Muscle layer of duodenum (tissue), 2 donors: ENCODE measurements around the gene ABTB2.
"Not testable (repeated sequence)": the region's sequence is repeated elsewhere in the genome, so short reads cannot be mapped to it uniquely, and the experiment has no call there.

ENCODE experiments used
- H3K27ac ChIP-seq: one replicate; pipeline ENCODE4 v1.7.0; 2013; ENCODE audit warnings: mild to moderate bottlenecking, low read length
- H3K27me3 ChIP-seq: one replicate; pipeline ENCODE4 v1.7.0; 2013; ENCODE audit warnings: low read depth, mild to moderate bottlenecking, control low read depth, low read length
- H3K36me3 ChIP-seq, 2 donors: one replicate each; pipeline ENCODE4 v1.7.0; 2013; ENCODE audit warnings: low read length in 2 of 2, control low read depth in 1 of 2, mild to moderate bottlenecking in 1 of 2; ENCODE audit not compliant: insufficient read depth in 2 of 2, control insufficient read depth in 1 of 2
- H3K4me1 ChIP-seq, 2 donors: one replicate each; pipeline ENCODE4 v1.7.0; 2013; ENCODE audit warnings: low read length in 2 of 2, mild to moderate bottlenecking in 2 of 2, control low read depth in 1 of 2, moderate library complexity in 1 of 2; ENCODE audit not compliant: insufficient read depth in 2 of 2, control insufficient read depth in 1 of 2
- H3K4me3 ChIP-seq, 2 donors: one replicate each; pipeline ENCODE4 v1.7.0; 2013; ENCODE audit warnings: low read length in 2 of 2, low read depth in 1 of 2, mild to moderate bottlenecking in 1 of 2
- H3K9me3 ChIP-seq, 2 donors: one replicate each; pipeline ENCODE4 v1.7.0; 2013; ENCODE audit warnings: low read length in 2 of 2, control low read depth in 1 of 2, mild to moderate bottlenecking in 1 of 2; ENCODE audit not compliant: control insufficient read depth in 1 of 2
- donor health status: healthy.

ABTB2 gene

GRCh38 chr11:34189191-34189590, 168.6 kb downstream of the ABTB2 start:
- H3K4me3 ChIP-seq: no peak overlapping the region
- H3K4me1 ChIP-seq: peaks cover 0 to 26% of the 10 kb centered on the region in 2 donors
- H3K36me3 ChIP-seq: no peaks in the 10 kb centered on the region
- H3K27me3 ChIP-seq: no peaks in the 10 kb centered on the region
- H3K9me3 ChIP-seq: no peaks in the 10 kb centered on the region
- no peak overlapping the region for H3K27ac ChIP-seq

- Histone ChIP-seq H3K36me3 (no peaks in the 10 kb centered on the region), H3K27ac (no peak overlapping the region), H3K27me3 (no peaks in the 10 kb centered on the region), H3K4me3 (no peak overlapping the region), H3K4me1 (peaks cover 0 to 31% of the 10 kb centered on the region in 2 donors), H3K9me3 (no peaks in the 10 kb centered on the region)
Observed at GRCh38 chr11:34188181-34188580, 169.6 kb downstream of the ABTB2 start.

GRCh38 chr11:34185926-34186841, 171.6 kb downstream of the ABTB2 start:
- Histone ChIP-seq H3K9me3 (no peaks in the 10 kb centered on the region), H3K4me3 (no peak overlapping the region), H3K4me1 (peaks cover 0 to 19% of the 10 kb centered on the region in 2 donors), H3K27ac (no peak overlapping the region), H3K36me3 (no peaks in the 10 kb centered on the region), H3K27me3 (no peaks in the 10 kb centered on the region)

- no peaks in the 10 kb centered on the region for H3K9me3 ChIP-seq
- H3K27ac ChIP-seq: no peak overlapping the region
- H3K4me1 ChIP-seq: peaks cover 0 to 19% of the 10 kb centered on the region in 2 donors
- no peaks in the 10 kb centered on the region for H3K36me3 ChIP-seq
- no peak overlapping the region for H3K4me3 ChIP-seq
- no peaks in the 10 kb centered on the region for H3K27me3 ChIP-seq
Observed at GRCh38 chr11:34184505-34185015, 173.2 kb downstream of the ABTB2 start.

GRCh38 chr11:34183848-34184391, 173.9 kb downstream of the ABTB2 start:
- Histone ChIP-seq H3K27ac (no peak overlapping the region), H3K4me3 (no peak overlapping the region), H3K9me3 (no peaks in the 10 kb centered on the region), H3K4me1 (peaks cover 0 to 19% of the 10 kb centered on the region in 2 donors), H3K36me3 (no peaks in the 10 kb centered on the region), H3K27me3 (no peaks in the 10 kb centered on the region)

GRCh38 chr11:34182921-34183685, 174.7 kb downstream of the ABTB2 start:
- Histone ChIP-seq H3K4me3 (no peak overlapping the region), H3K9me3 (no peaks in the 10 kb centered on the region), H3K4me1 (peaks cover 0 to 19% of the 10 kb centered on the region in 2 donors)

GRCh38 chr11:34182425-34182824, 175.4 kb downstream of the ABTB2 start:
- Histone ChIP-seq H3K4me3 (no peak overlapping the region), H3K36me3 (no peaks in the 10 kb centered on the region), H3K9me3 (no peaks in the 10 kb centered on the region), H3K27ac (no peak overlapping the region), H3K4me1 (peaks cover 0 to 19% of the 10 kb centered on the region in 2 donors), H3K27me3 (no peaks in the 10 kb centered on the region)

More at GRCh38 chr11:34182921-34183685, 174.7 kb downstream of the ABTB2 start:
- Histone ChIP-seq H3K27me3 (no peaks in the 10 kb centered on the region), H3K36me3 (no peaks in the 10 kb centered on the region), H3K27ac (no peak overlapping the region)

- H3K27ac ChIP-seq: no peak overlapping the region
- peaks cover 0 to 19% of the 10 kb centered on the region in 2 donors for H3K4me1 ChIP-seq
- H3K27me3 ChIP-seq: no peaks in the 10 kb centered on the region
- no peak overlapping the region for H3K4me3 ChIP-seq
- H3K36me3 ChIP-seq: no peaks in the 10 kb centered on the region
- no peaks in the 10 kb centered on the region for H3K9me3 ChIP-seq
Observed at GRCh38 chr11:34181856-34182405, 175.9 kb downstream of the ABTB2 start.

GRCh38 chr11:34181251-34181650, 176.6 kb downstream of the ABTB2 start:
- H3K27ac ChIP-seq: no peak overlapping the region
- peaks cover 0 to 15% of the 10 kb centered on the region in 2 donors for H3K4me1 ChIP-seq
- no peak overlapping the region for H3K4me3 ChIP-seq
- no peaks in the 10 kb centered on the region for H3K36me3 ChIP-seq
- H3K27me3 ChIP-seq: no peaks in the 10 kb centered on the region
- no peaks in the 10 kb centered on the region for H3K9me3 ChIP-seq

GRCh38 chr11:34180814-34181165, 177.0 kb downstream of the ABTB2 start:
- not testable (repeated sequence) for H3K4me3 ChIP-seq, H3K27ac ChIP-seq, H3K9me3 ChIP-seq, H3K4me1 ChIP-seq, H3K36me3 ChIP-seq, H3K27me3 ChIP-seq
